Subcutaneous adipose tissue (tissue), 4 donors: ENCODE data around the gene ZMPSTE24. TPM values are rescaled to one million over a fixed set of nuclear protein-coding genes. Genes with fewer than 3 reads are reported as not detected.

Experiments used
- CTCF ChIP-seq: fragments of 450-650 bp; IDR thresholded peaks from one replicate; pipeline ENCODE4 v1.5.1; 2016; ENCODE audit warnings: low read depth, mild to moderate bottlenecking, control low read depth, antibody characterized with exemption, moderate library complexity
- total RNA-seq, 4 donors: library from RNA; depleted of rRNA; stranded (reverse); fragments of >200 nt; gene quantifications; one replicate each; pipeline ENCODE4 v1.1.0, GENCODE V29; 2016

Gene ZMPSTE24
- 10 to 100 TPM; 23.5 to 66.7 (median 38.0) TPM for total RNA-seq

DNA sequence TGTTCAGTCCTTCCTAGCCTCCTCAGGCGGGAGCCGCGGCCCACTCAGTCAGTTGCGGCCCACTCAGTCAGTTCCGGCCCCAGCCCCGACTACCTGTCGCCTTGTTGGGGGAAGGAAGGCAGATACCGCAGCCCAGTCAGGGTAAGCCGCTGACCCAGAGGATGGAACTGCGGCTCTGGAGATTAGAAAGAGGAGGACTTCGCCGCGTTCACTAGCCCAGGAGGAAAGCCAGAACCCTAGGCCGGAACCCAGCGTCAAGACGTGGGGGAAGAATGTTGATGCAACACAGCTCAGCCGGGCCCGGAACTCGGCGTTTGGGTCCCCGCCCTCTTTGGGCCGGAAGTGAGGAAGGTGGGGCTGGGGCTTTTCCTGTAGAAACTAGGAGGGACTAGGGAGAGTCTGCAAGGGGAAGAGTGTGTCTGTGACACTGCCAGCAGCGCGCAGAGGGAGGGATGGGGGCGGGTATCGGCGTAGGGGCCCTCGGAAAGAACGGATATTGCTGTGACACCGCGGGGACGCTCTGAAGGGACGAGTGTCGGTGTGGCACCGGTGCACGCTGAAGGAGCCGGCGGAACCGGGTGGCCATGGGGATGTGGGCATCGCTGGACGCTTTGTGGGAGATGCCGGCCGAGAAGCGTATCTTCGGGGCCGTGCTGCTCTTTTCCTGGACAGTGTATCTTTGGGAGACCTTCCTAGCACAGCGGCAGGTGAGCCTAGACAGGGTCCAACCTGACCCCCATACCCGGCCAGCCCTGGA is at the start of gene ZMPSTE24:
Gene ZMPSTE24 (plus strand): TSS at position 549 of the 757 bp plus-strand sequence. CDS start 36 bp downstream, at position 585.
- no peak for TF ChIP-seq CTCF

DNA sequence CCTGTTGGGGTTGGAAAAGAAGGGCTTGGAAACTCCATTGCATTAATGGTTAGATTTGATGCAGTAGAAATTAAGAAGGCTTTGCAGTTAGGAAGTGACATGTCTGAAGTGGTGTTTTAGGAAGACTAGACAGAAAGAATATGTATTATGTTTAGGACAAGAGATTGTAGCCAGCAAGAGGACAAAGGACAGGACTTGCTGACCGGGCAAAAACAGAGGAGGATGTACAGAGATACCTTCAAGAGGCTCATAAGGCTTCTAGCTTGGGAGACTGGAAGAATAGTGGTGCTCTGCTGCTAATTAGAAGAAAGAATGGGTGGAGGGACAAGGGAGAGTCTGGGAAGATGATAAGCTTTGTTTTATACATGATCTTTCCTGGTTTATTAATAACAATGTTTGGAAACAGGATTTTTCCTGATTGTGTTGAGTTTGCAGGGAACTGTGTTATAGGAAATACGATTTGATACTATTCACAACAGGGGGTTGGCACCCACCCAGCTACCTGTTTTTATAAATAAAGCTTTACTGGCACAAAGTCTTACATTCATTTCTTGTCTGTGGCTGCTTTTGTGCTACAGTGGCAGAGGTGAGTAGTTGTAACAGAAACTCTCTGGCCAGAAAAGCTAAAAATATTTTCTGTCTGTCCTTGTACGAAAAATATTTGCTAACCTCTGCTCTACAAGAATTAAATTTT is 47.4 kb upstream of the ZMPSTE24 start:
- no peak for TF ChIP-seq CTCF

DNA sequence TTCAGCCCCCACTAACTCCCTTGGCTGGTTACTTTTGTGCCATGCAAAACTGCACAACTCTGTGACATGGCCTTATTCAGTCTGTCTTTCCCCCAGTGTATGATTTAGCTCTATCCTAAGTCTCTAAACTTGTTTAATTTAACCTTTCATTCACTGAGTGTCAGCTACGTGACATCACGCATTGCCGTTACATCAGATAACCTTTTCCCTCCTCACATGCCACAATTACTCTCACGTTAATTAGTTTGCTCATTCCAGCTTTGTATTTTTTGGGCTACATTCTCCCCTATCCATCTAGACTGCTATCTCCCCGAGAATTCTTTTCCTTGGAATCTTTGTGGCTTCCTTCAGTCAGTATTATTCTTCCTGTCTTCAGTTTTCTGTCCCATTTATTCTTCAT is 39.7 kb upstream of the ZMPSTE24 start:
- no peak for TF ChIP-seq CTCF

GRCh38 chr1:40221977-40222772 is 35.9 kb upstream of the ZMPSTE24 start:
- no peak for TF ChIP-seq CTCF

GRCh38 chr1:40224040-40224439 is 34.0 kb upstream of the ZMPSTE24 start:
- no peak for TF ChIP-seq CTCF

DNA sequence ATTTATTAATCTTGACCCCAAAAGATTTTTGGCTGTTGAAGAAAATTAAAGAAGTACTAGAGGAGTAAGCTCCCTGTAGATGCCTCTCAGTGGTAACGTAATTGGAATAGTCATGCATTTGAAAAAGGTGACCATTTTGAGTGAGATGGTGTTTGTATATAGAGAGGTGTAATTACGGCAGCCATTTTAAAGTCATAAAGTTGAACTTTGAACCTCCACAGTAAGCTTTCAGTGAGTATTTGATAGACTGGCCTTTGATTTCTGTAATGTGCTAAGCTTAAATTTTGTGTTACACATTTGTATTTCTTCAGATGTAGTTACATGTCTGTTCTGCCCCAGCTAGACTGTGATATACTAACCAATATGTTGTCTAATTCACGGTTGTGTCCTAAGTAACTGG is 31.8 kb upstream of the ZMPSTE24 start:
- no peak for TF ChIP-seq CTCF

GRCh38 chr1:40232444-40232843 is 25.6 kb upstream of the ZMPSTE24 start:
- no peak for TF ChIP-seq CTCF
